Esophagus (tissue), 2 donors: ENCODE measurements around the gene CFAP99. TPM values are rescaled to one million over a fixed set of nuclear protein-coding genes. Genes with fewer than 3 reads are reported as not detected.

ENCODE experiments used
- H3K27ac ChIP-seq, 2 donors: one replicate each; pipeline ENCODE4 v1.5.1; 2013; ENCODE audit warnings: low read depth in 2 of 2, mild to moderate bottlenecking in 2 of 2, inconsistent platforms in 1 of 2, low read length in 1 of 2, moderate library complexity in 1 of 2
- H3K27me3 ChIP-seq, 2 donors: one replicate each; pipeline ENCODE4 v1.6.1; 2013; ENCODE audit warnings: low read length in 2 of 2, control low read depth in 1 of 2, mild to moderate bottlenecking in 1 of 2; ENCODE audit not compliant: insufficient read depth in 2 of 2, control insufficient read depth in 1 of 2
- H3K36me3 ChIP-seq, 2 donors: one replicate each; pipeline ENCODE4 v1.6.1; 2013; ENCODE audit warnings: low read length in 1 of 2; ENCODE audit not compliant: control insufficient read depth in 2 of 2, insufficient read depth in 2 of 2
- H3K4me1 ChIP-seq, 2 donors: one replicate each; pipeline ENCODE4 v1.6.1; 2013; ENCODE audit warnings: low read length in 1 of 2; ENCODE audit not compliant: control insufficient read depth in 2 of 2, insufficient read depth in 2 of 2
- H3K4me3 ChIP-seq, 2 donors: one replicate each; pipeline ENCODE4 v1.5.1; 2013; ENCODE audit warnings: low read length in 2 of 2, mild to moderate bottlenecking in 2 of 2, low read depth in 1 of 2, moderate library complexity in 1 of 2
- H3K9me3 ChIP-seq, 2 donors: one replicate each; pipeline ENCODE4 v1.6.1; 2013; ENCODE audit warnings: mild to moderate bottlenecking in 2 of 2, low read depth in 1 of 2, low read length in 1 of 2, moderate library complexity in 1 of 2; ENCODE audit not compliant: control insufficient read depth in 2 of 2, insufficient read depth in 1 of 2
- WGBS, 2 donors: extraction: QIAGEN DNeasy Blood & Tissue Kit; methylation state at CpG; one replicate each; pipeline ENCODE4 v1.1.7; 2013; 5-methylcytosine and 5-hydroxymethylcytosine counted together
- polyA plus RNA-seq, 2 donors: library from polyadenylated mRNA; stranded (reverse); fragments of 200-250 nt; gene quantifications; one replicate each; pipeline ENCODE4 v1.2.3, GENCODE V29; 2013
- donor health status: healthy with polysubstance abuse.
- donor health status: Bipolar disorder and iron deficiency.

The CFAP99 gene
- polyA plus RNA-seq, 2 donors, result 0.04 to 0.07 TPM

DNA sequence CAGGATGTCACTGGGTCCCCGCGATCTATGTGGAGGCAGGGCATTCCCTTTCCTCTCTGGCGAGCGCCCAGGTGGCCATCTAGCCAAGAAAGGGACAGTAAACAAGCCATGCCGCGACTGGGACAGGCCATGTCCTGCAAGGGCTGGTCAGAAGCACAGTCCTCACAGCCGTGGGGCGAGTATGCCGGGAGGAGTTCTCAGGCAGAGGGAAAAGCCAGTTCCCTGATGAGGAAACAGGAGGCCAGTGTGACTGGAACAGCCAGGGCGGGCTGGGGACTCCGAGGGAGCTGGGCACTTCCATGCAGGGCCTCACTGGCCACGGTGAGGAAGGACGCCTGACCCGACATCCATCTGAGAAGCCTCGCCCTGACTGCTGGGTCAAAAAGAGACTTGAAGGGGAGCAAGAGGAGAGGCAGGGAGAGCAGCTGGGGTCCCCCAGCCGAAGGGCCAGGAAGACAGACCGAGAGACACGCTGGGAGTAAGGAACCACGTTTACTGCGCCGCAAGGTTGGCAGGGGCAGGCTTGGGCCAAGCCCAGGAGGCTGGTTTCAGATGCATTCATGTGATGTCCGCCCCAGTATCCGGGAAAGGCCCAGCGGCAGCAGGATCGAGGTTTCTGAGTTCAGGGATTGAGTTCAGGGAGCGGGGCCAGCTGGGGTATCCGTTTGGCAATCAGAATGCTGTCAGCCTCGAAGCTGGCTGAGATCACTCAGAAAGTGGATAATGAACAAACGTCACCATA, 15.0 kb downstream of the CFAP99 start:
- Histone ChIP-seq H3K4me3 (no peak overlapping the region), H3K36me3 (no peaks in the 10 kb centered on the region), H3K9me3 (no peaks in the 10 kb centered on the region), H3K27me3 (no peaks in the 10 kb centered on the region), H3K27ac (no peak overlapping the region), H3K4me1 (no peaks in the 10 kb centered on the region)
- WGBS, 2 donors, result 74 to 75% methylated on average over 28 to 29 of the region's 29 CpGs

DNA sequence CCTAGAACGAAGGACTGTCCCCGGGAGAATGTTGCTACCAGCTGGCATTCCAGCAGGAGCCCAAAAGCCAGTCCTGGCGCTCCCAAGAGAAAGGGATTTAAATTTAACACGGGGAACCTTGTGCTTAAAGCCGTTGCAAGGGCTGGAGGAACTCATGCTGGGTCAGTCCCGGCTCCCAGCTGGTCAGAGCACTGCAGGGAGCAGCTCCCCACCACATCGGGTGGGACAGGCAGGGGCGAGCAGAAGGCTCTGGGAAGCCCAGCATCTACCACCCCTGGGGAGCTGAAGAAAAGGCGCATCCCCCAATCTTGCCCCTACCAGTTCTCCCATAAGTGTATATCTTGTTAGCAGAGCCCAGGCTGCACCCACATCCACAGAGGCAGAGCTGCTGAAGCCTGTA, 15.7 kb downstream of the CFAP99 start:
- Histone ChIP-seq H3K4me3 (no peak overlapping the region), H3K9me3 (no peaks in the 10 kb centered on the region), H3K4me1 (no peaks in the 10 kb centered on the region), H3K36me3 (no peaks in the 10 kb centered on the region), H3K27me3 (no peaks in the 10 kb centered on the region), H3K27ac (no peak overlapping the region)
- 57 to 70% methylated on average over 9 of the region's 9 CpGs for WGBS, 2 donors

GRCh38 chr4:2436301-2436700, 17.5 kb downstream of the CFAP99 start:
- 49 to 56% methylated on average over 10 of the region's 10 CpGs for WGBS, 2 donors
- H3K27ac ChIP-seq, result no peak overlapping the region
- H3K4me3 ChIP-seq, result no peak overlapping the region
- no peaks in the 10 kb centered on the region for H3K4me1 ChIP-seq
- H3K27me3 ChIP-seq, result no peaks in the 10 kb centered on the region
- no peaks in the 10 kb centered on the region for H3K36me3 ChIP-seq
- H3K9me3 ChIP-seq, result no peaks in the 10 kb centered on the region

- no peaks in the 10 kb centered on the region for H3K4me1 ChIP-seq
- WGBS, 2 donors, result 82% methylated on average over 28 to 30 of the region's 30 CpGs
- H3K36me3 ChIP-seq, result no peaks in the 10 kb centered on the region
- H3K9me3 ChIP-seq, result no peaks in the 10 kb centered on the region
- no peaks in the 10 kb centered on the region for H3K27me3 ChIP-seq
- H3K4me3 ChIP-seq, result no peak overlapping the region
- no peak overlapping the region for H3K27ac ChIP-seq
Observed at GRCh38 chr4:2436761-2437474, 18.2 kb downstream of the CFAP99 start.

GRCh38 chr4:2437475-2438215, 18.9 kb downstream of the CFAP99 start:
- no peaks in the 10 kb centered on the region for H3K27me3 ChIP-seq
- no peaks in the 10 kb centered on the region for H3K9me3 ChIP-seq
- H3K27ac ChIP-seq, result no peak overlapping the region
- no peaks in the 10 kb centered on the region for H3K4me1 ChIP-seq
- no peak overlapping the region for H3K4me3 ChIP-seq
- no peaks in the 10 kb centered on the region for H3K36me3 ChIP-seq
- 81 to 82% methylated on average over 25 of the region's 25 CpGs for WGBS, 2 donors

DNA sequence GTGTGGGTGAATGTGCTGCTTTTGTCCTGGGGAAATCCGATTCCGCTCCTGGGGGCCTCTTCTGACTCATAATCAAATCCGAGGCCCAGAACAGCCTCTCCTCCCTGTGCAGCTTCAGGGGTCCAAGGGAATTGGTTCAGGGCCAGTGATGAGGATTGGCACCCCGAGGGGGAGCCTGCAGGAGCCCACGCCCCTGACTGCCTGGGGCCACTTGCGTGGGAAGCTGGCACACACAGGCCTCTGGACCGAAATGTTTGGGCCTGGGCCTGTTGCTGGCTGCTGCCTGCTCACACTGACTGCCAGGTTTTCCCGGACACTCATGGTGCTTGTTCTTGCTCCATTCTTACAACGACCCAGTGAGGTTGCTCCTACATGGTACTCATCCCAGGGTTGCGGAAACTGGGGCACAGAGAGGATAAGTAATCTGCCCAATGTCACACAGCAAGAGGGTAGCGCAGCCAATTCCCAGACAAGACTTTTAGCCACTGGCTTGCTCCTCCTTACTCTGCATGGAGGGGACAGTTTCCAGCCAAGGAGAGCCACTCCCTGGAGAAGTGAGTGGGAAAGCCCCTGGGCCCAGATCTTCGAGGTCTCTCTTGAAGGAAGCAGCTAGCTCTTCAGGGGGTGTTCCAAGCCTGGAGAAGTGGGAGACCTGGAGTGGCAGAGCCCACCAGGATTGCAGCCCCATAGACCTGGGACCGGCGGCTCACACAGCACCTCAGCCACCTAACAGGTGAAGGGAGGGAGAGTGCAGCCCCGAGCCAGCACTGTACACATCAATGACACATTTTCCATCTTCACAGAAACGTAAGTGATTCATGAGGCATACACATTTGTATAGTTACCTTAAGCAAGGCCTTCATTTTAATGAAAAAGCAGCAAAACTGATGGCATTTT, 20.3 kb downstream of the CFAP99 start:
- H3K27me3 ChIP-seq, result no peaks in the 10 kb centered on the region
- H3K27ac ChIP-seq, result no peak overlapping the region
- no peak overlapping the region for H3K4me3 ChIP-seq
- no peaks in the 10 kb centered on the region for H3K9me3 ChIP-seq
- no peaks in the 10 kb centered on the region for H3K36me3 ChIP-seq
- WGBS, 2 donors, result 69 to 78% methylated on average over 16 of the region's 16 CpGs
- no peaks in the 10 kb centered on the region for H3K4me1 ChIP-seq

- Histone ChIP-seq H3K27me3 (no peaks in the 10 kb centered on the region), H3K9me3 (no peaks in the 10 kb centered on the region), H3K27ac (no peak overlapping the region), H3K4me3 (no peak overlapping the region), H3K4me1 (no peaks in the 10 kb centered on the region), H3K36me3 (no peaks in the 10 kb centered on the region)
- WGBS, 2 donors, result 48 to 50% methylated on average over 14 of the region's 14 CpGs
Observed at GRCh38 chr4:2441393-2442174, 22.8 kb downstream of the CFAP99 start.

GRCh38 chr4:2442175-2442993, 23.6 kb downstream of the CFAP99 start:
- H3K4me1 ChIP-seq, result no peaks in the 10 kb centered on the region
- 79 to 86% methylated on average over 14 to 20 of the region's 20 CpGs for WGBS, 2 donors
- H3K27me3 ChIP-seq, result no peaks in the 10 kb centered on the region
- no peak overlapping the region for H3K4me3 ChIP-seq
- no peaks in the 10 kb centered on the region for H3K9me3 ChIP-seq
- no peak overlapping the region for H3K27ac ChIP-seq
- H3K36me3 ChIP-seq, result no peaks in the 10 kb centered on the region
